ENCODE measurements around the gene GPR37L1. TPM values are rescaled to one million over a fixed set of nuclear protein-coding genes. Genes with fewer than 3 reads are reported as not detected.

The GPR37L1 gene
- total RNA-seq, 1 donor from 2014 or later = not detected

- no peak for DNase-seq (ENCODE audit: extremely low spot score, unreplicated experiment)
Measured at GRCh38 chr1:202125611-202126010, 2.9 kb downstream of the GPR37L1 start.

DNA sequence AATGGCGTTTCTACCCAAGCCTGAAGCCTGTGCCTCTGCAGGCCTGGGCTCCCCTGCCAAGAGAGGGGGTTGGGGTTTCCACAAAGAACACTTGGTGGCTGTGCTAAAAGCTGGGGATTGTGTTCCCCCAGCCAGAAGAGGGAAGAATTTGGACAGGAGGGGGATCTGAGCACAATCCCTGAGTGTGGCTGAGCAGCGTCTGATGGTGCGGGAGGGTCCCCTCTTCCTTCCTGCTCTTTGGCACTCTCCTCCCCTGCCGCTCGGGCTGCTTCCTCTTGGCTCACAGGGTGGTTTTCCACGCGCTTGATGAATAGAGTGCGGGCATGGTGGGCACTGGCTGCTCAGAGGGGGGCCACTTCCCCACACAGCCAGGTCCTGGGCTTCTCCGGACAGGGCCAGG is 3.7 kb downstream of the GPR37L1 start:
- no peak for DNase-seq (ENCODE audit: extremely low spot score, unreplicated experiment)
- TF ChIP-seq, protein P1, sequence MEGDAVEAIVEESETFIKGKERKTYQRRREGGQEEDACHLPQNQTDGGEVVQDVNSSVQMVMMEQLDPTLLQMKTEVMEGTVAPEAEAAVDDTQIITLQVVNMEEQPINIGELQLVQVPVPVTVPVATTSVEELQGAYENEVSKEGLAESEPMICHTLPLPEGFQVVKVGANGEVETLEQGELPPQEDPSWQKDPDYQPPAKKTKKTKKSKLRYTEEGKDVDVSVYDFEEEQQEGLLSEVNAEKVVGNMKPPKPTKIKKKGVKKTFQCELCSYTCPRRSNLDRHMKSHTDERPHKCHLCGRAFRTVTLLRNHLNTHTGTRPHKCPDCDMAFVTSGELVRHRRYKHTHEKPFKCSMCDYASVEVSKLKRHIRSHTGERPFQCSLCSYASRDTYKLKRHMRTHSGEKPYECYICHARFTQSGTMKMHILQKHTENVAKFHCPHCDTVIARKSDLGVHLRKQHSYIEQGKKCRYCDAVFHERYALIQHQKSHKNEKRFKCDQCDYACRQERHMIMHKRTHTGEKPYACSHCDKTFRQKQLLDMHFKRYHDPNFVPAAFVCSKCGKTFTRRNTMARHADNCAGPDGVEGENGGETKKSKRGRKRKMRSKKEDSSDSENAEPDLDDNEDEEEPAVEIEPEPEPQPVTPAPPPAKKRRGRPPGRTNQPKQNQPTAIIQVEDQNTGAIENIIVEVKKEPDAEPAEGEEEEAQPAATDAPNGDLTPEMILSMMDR (IDR thresholded peaks at IDR 0.05) = no peak
- no peaks in the 10 kb centered on the region for H3K36me3 Mint-ChIP-seq (ENCODE audit: unreplicated experiment)
- H3K9me3 Mint-ChIP-seq (ENCODE audit: unreplicated experiment) = no peaks in the 10 kb centered on the region
- no peak overlapping the region for H3K27ac Mint-ChIP-seq (ENCODE audit: unreplicated experiment)
- H3K27me3 Mint-ChIP-seq (ENCODE audit: unreplicated experiment) = peaks cover 10% of the 10 kb centered on the region
- H3K4me1 Mint-ChIP-seq (ENCODE audit: unreplicated experiment) = no peaks in the 10 kb centered on the region
- H3K4me3 Mint-ChIP-seq (ENCODE audit: unreplicated experiment) = no peak overlapping the region

More at GRCh38 chr1:202125611-202126010, 2.9 kb downstream of the GPR37L1 start:
- H3K9me3 Mint-ChIP-seq (ENCODE audit: unreplicated experiment) = no peaks in the 10 kb centered on the region
- H3K4me1 Mint-ChIP-seq (ENCODE audit: unreplicated experiment) = no peaks in the 10 kb centered on the region
- TF ChIP-seq, protein P1 (IDR thresholded peaks at IDR 0.05) = no peak
- no peak overlapping the region for H3K4me3 Mint-ChIP-seq (ENCODE audit: unreplicated experiment)
- no peak overlapping the region for H3K27ac Mint-ChIP-seq (ENCODE audit: unreplicated experiment)
- peaks cover 13% of the 10 kb centered on the region for H3K27me3 Mint-ChIP-seq (ENCODE audit: unreplicated experiment)
- no peaks in the 10 kb centered on the region for H3K36me3 Mint-ChIP-seq (ENCODE audit: unreplicated experiment)

GRCh38 chr1:202127061-202127460 is 4.3 kb downstream of the GPR37L1 start:
- no peak for DNase-seq (ENCODE audit: extremely low spot score, unreplicated experiment)
- TF ChIP-seq, protein P1 (IDR thresholded peaks at IDR 0.05) = no peak
- H3K27ac Mint-ChIP-seq (ENCODE audit: unreplicated experiment) = no peak overlapping the region
- H3K4me1 Mint-ChIP-seq (ENCODE audit: unreplicated experiment) = no peaks in the 10 kb centered on the region
- peaks cover 6% of the 10 kb centered on the region for H3K27me3 Mint-ChIP-seq (ENCODE audit: unreplicated experiment)
- no peak overlapping the region for H3K4me3 Mint-ChIP-seq (ENCODE audit: unreplicated experiment)
- H3K9me3 Mint-ChIP-seq (ENCODE audit: unreplicated experiment) = no peaks in the 10 kb centered on the region
- no peaks in the 10 kb centered on the region for H3K36me3 Mint-ChIP-seq (ENCODE audit: unreplicated experiment)

DNA sequence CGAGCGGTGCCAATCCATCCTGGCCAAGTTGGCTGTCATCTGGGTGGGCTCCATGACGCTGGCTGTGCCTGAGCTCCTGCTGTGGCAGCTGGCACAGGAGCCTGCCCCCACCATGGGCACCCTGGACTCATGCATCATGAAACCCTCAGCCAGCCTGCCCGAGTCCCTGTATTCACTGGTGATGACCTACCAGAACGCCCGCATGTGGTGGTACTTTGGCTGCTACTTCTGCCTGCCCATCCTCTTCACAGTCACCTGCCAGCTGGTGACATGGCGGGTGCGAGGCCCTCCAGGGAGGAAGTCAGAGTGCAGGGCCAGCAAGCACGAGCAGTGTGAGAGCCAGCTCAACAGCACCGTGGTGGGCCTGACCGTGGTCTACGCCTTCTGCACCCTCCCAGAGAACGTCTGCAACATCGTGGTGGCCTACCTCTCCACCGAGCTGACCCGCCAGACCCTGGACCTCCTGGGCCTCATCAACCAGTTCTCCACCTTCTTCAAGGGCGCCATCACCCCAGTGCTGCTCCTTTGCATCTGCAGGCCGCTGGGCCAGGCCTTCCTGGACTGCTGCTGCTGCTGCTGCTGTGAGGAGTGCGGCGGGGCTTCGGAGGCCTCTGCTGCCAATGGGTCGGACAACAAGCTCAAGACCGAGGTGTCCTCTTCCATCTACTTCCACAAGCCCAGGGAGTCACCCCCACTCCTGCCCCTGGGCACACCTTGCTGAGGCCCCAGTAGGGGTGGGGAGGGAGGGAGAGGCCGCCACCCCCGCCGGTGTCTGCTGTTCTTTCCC is 5.3 kb downstream of the GPR37L1 start:
- Mint-ChIP-seq H3K4me1 (ENCODE audit: unreplicated experiment) (no peaks in the 10 kb centered on the region), H3K27ac (ENCODE audit: unreplicated experiment) (no peak overlapping the region), H3K36me3 (ENCODE audit: unreplicated experiment) (peaks cover 6% of the 10 kb centered on the region), H3K9me3 (ENCODE audit: unreplicated experiment) (no peaks in the 10 kb centered on the region), H3K27me3 (ENCODE audit: unreplicated experiment) (peaks cover 6% of the 10 kb centered on the region), H3K4me3 (ENCODE audit: unreplicated experiment) (no peak overlapping the region)
- DNase-seq (ENCODE audit: extremely low spot score, unreplicated experiment) = no peak
- TF ChIP-seq, protein P1 (IDR thresholded peaks at IDR 0.05) = no peak

GRCh38 chr1:202129453-202130296 is 7.0 kb downstream of the GPR37L1 start:
- Mint-ChIP-seq H3K27me3 (ENCODE audit: unreplicated experiment) (no peaks in the 10 kb centered on the region), H3K4me1 (ENCODE audit: unreplicated experiment) (no peaks in the 10 kb centered on the region), H3K36me3 (ENCODE audit: unreplicated experiment) (peaks cover 9% of the 10 kb centered on the region), H3K9me3 (ENCODE audit: unreplicated experiment) (no peaks in the 10 kb centered on the region), H3K27ac (ENCODE audit: unreplicated experiment) (no peak overlapping the region), H3K4me3 (ENCODE audit: unreplicated experiment) (no peak overlapping the region)
- no peak for DNase-seq (ENCODE audit: extremely low spot score, unreplicated experiment)
- TF ChIP-seq, protein P1 (IDR thresholded peaks at IDR 0.05) = no peak

Measured in osteocyte (in vitro differentiated cells).